Suprapubic skin (tissue), 4 donors: ENCODE measurements around the gene TTYH1. TPM values are rescaled to one million over a fixed set of nuclear protein-coding genes. Genes with fewer than 3 reads are reported as not detected.

ENCODE experiments used
- DNase-seq, 2 donors: peaks; one replicate each; pipeline ENCODE4 v3.0.0-alpha.2; 2019; ENCODE audit warnings: low spot score in 2 of 2
- H3K27ac ChIP-seq: fragments of 200-600 bp; sonication (generic); one replicate; pipeline ENCODE4 v1.5.1; 2019
- H3K27me3 ChIP-seq: fragments of 200-600 bp; sonication (generic); one replicate; pipeline ENCODE4 v1.5.1; 2019
- H3K36me3 ChIP-seq: fragments of 200-600 bp; sonication (generic); one replicate; pipeline ENCODE4 v1.5.1; 2019
- H3K4me1 ChIP-seq: fragments of 200-600 bp; sonication (generic); one replicate; pipeline ENCODE4 v1.5.1; 2019
- H3K4me3 ChIP-seq: fragments of 200-600 bp; sonication (generic); one replicate; pipeline ENCODE4 v1.5.1; 2019; ENCODE audit warnings: mild to moderate bottlenecking
- H3K9me3 ChIP-seq: fragments of 200-600 bp; sonication (generic); one replicate; pipeline ENCODE4 v1.5.1; 2019
- CTCF ChIP-seq, 2 donors: fragments of 200-600 bp in 1 of 2; fragments of 450-650 bp in 1 of 2; sonication (generic) in 1 of 2; IDR thresholded peaks; one replicate each; pipeline ENCODE4 v1.5.1; 2016 to 2019; ENCODE audit warnings: antibody characterized with exemption in 2 of 2, mild to moderate bottlenecking in 1 of 2, moderate library complexity in 1 of 2
- EP300 ChIP-seq: sonication (generic); formaldehyde crosslinking; IDR thresholded peaks from one replicate; pipeline ENCODE4 v1.6.1; 2017; ENCODE audit warnings: antibody characterized with exemption
- POLR2A ChIP-seq, 2 donors: fragments of 450-650 bp; IDR thresholded peaks; one replicate each; pipeline ENCODE4 v1.6.1; 2017; ENCODE audit warnings: antibody characterized with exemption in 2 of 2, mild to moderate bottlenecking in 2 of 2, moderate library complexity in 2 of 2
- POLR2AphosphoS5 ChIP-seq, 3 donors: sonication (generic); formaldehyde crosslinking; IDR thresholded peaks; one replicate each; pipeline ENCODE4 v1.6.1; 2017; ENCODE audit warnings: antibody characterized with exemption in 3 of 3
- WGBS: methylation state at CpG from one replicate; pipeline ENCODE4 v1.1.5; 2018; 5-methylcytosine and 5-hydroxymethylcytosine counted together
- total RNA-seq, 4 donors: library from RNA; depleted of rRNA; stranded (reverse); fragments of >200 nt; gene quantifications; one replicate each; pipeline ENCODE4 v1.1.0, GENCODE V29; 2016

Gene TTYH1
- total RNA-seq, 4 donors from 2014 or later: 11.2 to 20.4 (median 12.5) TPM

GRCh38 chr19:54452626-54453025 is 37.4 kb downstream of the TTYH1 start:
- Histone ChIP-seq H3K9me3 (no peaks in the 10 kb centered on the region), H3K4me1 (peaks cover 31% of the 10 kb centered on the region), H3K4me3 (no peak overlapping the region), H3K27me3 (no peaks in the 10 kb centered on the region), H3K36me3 (peaks cover 67% of the 10 kb centered on the region), H3K27ac (no peak overlapping the region)
- 79% methylated on average over 6 of the region's 11 CpGs for WGBS
- no peak for TF ChIP-seq POLR2A (IDR thresholded peaks at IDR 0.05)
- no peak for TF ChIP-seq POLR2AphosphoS5 (IDR thresholded peaks at IDR 0.05)
- TF ChIP-seq EP300: no peak
- DNase-seq: no peak

GRCh38 chr19:54453921-54454780 is 38.9 kb downstream of the TTYH1 start:
- H3K4me3 ChIP-seq: no peak overlapping the region
- H3K9me3 ChIP-seq: no peaks in the 10 kb centered on the region
- H3K4me1 ChIP-seq: peaks cover 26% of the 10 kb centered on the region
- TF ChIP-seq CTCF (IDR thresholded peaks at IDR 0.05) (no peak), POLR2AphosphoS5 (IDR thresholded peaks at IDR 0.05) (no peak), EP300 (no peak), POLR2A (IDR thresholded peaks at IDR 0.05) (no peak)
- no peak overlapping the region for H3K27ac ChIP-seq
- peaks cover 83% of the 10 kb centered on the region for H3K36me3 ChIP-seq
- no peak for DNase-seq
- WGBS: 78% methylated on average over 12 of the region's 31 CpGs
- no peaks in the 10 kb centered on the region for H3K27me3 ChIP-seq

- no peak overlapping the region for H3K4me3 ChIP-seq
- H3K9me3 ChIP-seq: no peaks in the 10 kb centered on the region
- no peak for TF ChIP-seq POLR2AphosphoS5 (IDR thresholded peaks at IDR 0.05)
- no peak for TF ChIP-seq EP300
- TF ChIP-seq POLR2A (IDR thresholded peaks at IDR 0.05): no peak
- no peak for TF ChIP-seq CTCF (IDR thresholded peaks at IDR 0.05)
- no peaks in the 10 kb centered on the region for H3K27me3 ChIP-seq
- peaks cover 92% of the 10 kb centered on the region for H3K36me3 ChIP-seq
- no peak overlapping the region for H3K27ac ChIP-seq
- H3K4me1 ChIP-seq: peaks cover 22% of the 10 kb centered on the region
- 91% methylated on average over 33 of the region's 33 CpGs for WGBS
- DNase-seq: no peak
Observed at GRCh38 chr19:54454781-54455675, 39.8 kb downstream of the TTYH1 start.

GRCh38 chr19:54455786-54456422 is 40.6 kb downstream of the TTYH1 start:
- H3K9me3 ChIP-seq: no peaks in the 10 kb centered on the region
- no peak for DNase-seq
- 95% methylated on average over 24 of the region's 40 CpGs for WGBS
- TF ChIP-seq POLR2AphosphoS5 (IDR thresholded peaks at IDR 0.05) (no peak), CTCF (IDR thresholded peaks at IDR 0.05) (no peak), EP300 (no peak), POLR2A (IDR thresholded peaks at IDR 0.05) (no peak)
- H3K4me3 ChIP-seq: no peak overlapping the region
- peaks cover 100% of the 10 kb centered on the region for H3K36me3 ChIP-seq
- H3K27ac ChIP-seq: no peak overlapping the region
- no peaks in the 10 kb centered on the region for H3K27me3 ChIP-seq
- H3K4me1 ChIP-seq: peaks cover 21% of the 10 kb centered on the region

GRCh38 chr19:54456423-54457373 is 41.4 kb downstream of the TTYH1 start:
- no peak for TF ChIP-seq POLR2AphosphoS5 (IDR thresholded peaks at IDR 0.05)
- TF ChIP-seq EP300: no peak
- no peak for TF ChIP-seq CTCF (IDR thresholded peaks at IDR 0.05)
- TF ChIP-seq POLR2A (IDR thresholded peaks at IDR 0.05): no peak
- Histone ChIP-seq H3K4me3 (no peak overlapping the region), H3K27ac (no peak overlapping the region), H3K36me3 (peaks cover 100% of the 10 kb centered on the region), H3K27me3 (no peaks in the 10 kb centered on the region), H3K9me3 (no peaks in the 10 kb centered on the region), H3K4me1 (peaks cover 18% of the 10 kb centered on the region)
- WGBS: 90% methylated on average over 36 of the region's 51 CpGs
- DNase-seq: no peak
